Right lobe of liver (tissue), 6 donors: Measurements from ENCODE around the gene KIF2C. TPM values are rescaled to one million over a fixed set of nuclear protein-coding genes. Genes with fewer than 3 reads are reported as not detected.
"Not testable (repeated sequence)": the region's sequence is repeated elsewhere in the genome, so short reads cannot be mapped to it uniquely, and the experiment has no call there.

Experiments
- ATAC-seq, 4 donors: fragments of 200-7000 bp; cut with Tn5 transposase; one replicate each; pipeline ENCODE4 v1.9.1; 2020; ENCODE audit warnings: mild to moderate bottlenecking in 4 of 4, moderate library complexity in 4 of 4
- DNase-seq, 3 donors: peaks; one replicate each; pipeline ENCODE4 v3.0.0-alpha.2; 2020
- H3K27ac ChIP-seq, 3 donors: fragments of 200-600 bp; one replicate each; pipeline ENCODE4 v1.8.0; 2022
- H3K27me3 ChIP-seq, 2 donors: fragments of 200-600 bp; one replicate each; pipeline ENCODE4 v1.8.0; 2022
- H3K36me3 ChIP-seq, 4 donors: fragments of 200-600 bp; sonication (generic) in 1 of 4; one replicate each; pipeline versions ENCODE4 v1.5.1 to v1.8.0; 2017 to 2022; ENCODE audit warnings: control low read depth in 1 of 4
- H3K4me1 ChIP-seq, 4 donors: fragments of 200-600 bp; sonication (generic) in 1 of 4; one replicate each; pipeline versions ENCODE4 v1.5.1 to v1.8.0; 2017 to 2022; ENCODE audit warnings: control low read depth in 1 of 4
- H3K4me3 ChIP-seq, 3 donors: fragments of 200-600 bp; one replicate each; pipeline ENCODE4 v1.8.0; 2022
- H3K9me3 ChIP-seq, 4 donors: fragments of 200-600 bp; sonication (generic) in 1 of 4; one replicate each; pipeline versions ENCODE4 v1.5.1 to v1.8.0; 2017 to 2022; ENCODE audit warnings: control low read depth in 1 of 4
- POLR2A ChIP-seq: fragments of 450-650 bp; IDR thresholded peaks from one replicate; pipeline ENCODE4 v1.6.1; 2017; ENCODE audit warnings: antibody characterized with exemption, mild to moderate bottlenecking
- WGBS: methylation state at CpG from one replicate; pipeline ENCODE4 v1.1.6; 2018; ENCODE audit warnings: low coverage, low lambda C conversion rate; ENCODE audit not compliant: insufficient coverage; ENCODE audit errors: missing lambda C conversion rate; 5-methylcytosine and 5-hydroxymethylcytosine counted together
- intact Hi-C, 2 donors: fragments of 100-400 bp; cut with DNase I; formaldehyde crosslinking; loops; one replicate each; pipeline versions ENCODE4 v1.11.2 to v1.14.1; 2022
- total RNA-seq, 6 experiments: library from RNA; depleted of rRNA in 2 of 6; stranded (reverse); fragments of >200 nt in 2 of 6; fragmentation: NEBNext Ultra II Directional in 3 of 6; extraction: Animal tissue kit (Norgen Biotek cat#: 25700) in 3 of 6; gene quantifications; one replicate each; pipeline versions ENCODE4 v1.1.0 to v1.2.4, GENCODE V29; 2016 to 2023
- TF ChIP-seq, protein P1 (sequence below), 4 donors: fragments of 200-600 bp in 3 of 4; fragments of 450-650 bp in 1 of 4; IDR thresholded peaks; one replicate each; pipeline versions ENCODE4 v1.5.1 to v1.8.0; 2016 to 2022; ENCODE audit warnings: antibody characterized with exemption in 4 of 4, mild to moderate bottlenecking in 2 of 4
- donor health status: DM: no; HTN: yes; CAD: no.
- donor health status: DM: no; HTN: no; CAD: no.
- donor health status: DM: no; HTN: no; CAD: no.
- donor health status: DM: no; HTN: yes; CAD: no.
- donor health status: DM: no; HTN: yes; CAD: no.

KIF2C gene
- total RNA-seq, 6 experiments from 2014 or later, result 0.22 to 1.4 (median 0.37) TPM; not detected in 1

- 29% methylated on average over 4 of the region's 6 CpGs for WGBS
- Histone ChIP-seq H3K9me3 (no peaks in the 10 kb centered on the region), H3K27me3 (no peaks in the 10 kb centered on the region), H3K4me3 (peak overlapping the region in 2 of 3 donors; percentile 4 to 26), H3K36me3 (peaks cover 0 to 7% (median 1%) of the 10 kb centered on the region in 4 donors), H3K4me1 (peaks cover 0 to 52% (median 28%) of the 10 kb centered on the region in 4 donors), H3K27ac (peak overlapping the region; percentile 93 to 99 (median 96))
- ATAC-seq, result no peak
- no peak for TF ChIP-seq POLR2A
- TF ChIP-seq, protein P1, sequence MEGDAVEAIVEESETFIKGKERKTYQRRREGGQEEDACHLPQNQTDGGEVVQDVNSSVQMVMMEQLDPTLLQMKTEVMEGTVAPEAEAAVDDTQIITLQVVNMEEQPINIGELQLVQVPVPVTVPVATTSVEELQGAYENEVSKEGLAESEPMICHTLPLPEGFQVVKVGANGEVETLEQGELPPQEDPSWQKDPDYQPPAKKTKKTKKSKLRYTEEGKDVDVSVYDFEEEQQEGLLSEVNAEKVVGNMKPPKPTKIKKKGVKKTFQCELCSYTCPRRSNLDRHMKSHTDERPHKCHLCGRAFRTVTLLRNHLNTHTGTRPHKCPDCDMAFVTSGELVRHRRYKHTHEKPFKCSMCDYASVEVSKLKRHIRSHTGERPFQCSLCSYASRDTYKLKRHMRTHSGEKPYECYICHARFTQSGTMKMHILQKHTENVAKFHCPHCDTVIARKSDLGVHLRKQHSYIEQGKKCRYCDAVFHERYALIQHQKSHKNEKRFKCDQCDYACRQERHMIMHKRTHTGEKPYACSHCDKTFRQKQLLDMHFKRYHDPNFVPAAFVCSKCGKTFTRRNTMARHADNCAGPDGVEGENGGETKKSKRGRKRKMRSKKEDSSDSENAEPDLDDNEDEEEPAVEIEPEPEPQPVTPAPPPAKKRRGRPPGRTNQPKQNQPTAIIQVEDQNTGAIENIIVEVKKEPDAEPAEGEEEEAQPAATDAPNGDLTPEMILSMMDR (IDR thresholded peaks at IDR 0.05), result no peak
- peak in 2 of 3 donors; percentile 59 to 65 for DNase-seq
- intact Hi-C loops, result no loop called here
Measured at GRCh38 chr1:44808938-44809917, 69.6 kb downstream of the KIF2C start.

DNA sequence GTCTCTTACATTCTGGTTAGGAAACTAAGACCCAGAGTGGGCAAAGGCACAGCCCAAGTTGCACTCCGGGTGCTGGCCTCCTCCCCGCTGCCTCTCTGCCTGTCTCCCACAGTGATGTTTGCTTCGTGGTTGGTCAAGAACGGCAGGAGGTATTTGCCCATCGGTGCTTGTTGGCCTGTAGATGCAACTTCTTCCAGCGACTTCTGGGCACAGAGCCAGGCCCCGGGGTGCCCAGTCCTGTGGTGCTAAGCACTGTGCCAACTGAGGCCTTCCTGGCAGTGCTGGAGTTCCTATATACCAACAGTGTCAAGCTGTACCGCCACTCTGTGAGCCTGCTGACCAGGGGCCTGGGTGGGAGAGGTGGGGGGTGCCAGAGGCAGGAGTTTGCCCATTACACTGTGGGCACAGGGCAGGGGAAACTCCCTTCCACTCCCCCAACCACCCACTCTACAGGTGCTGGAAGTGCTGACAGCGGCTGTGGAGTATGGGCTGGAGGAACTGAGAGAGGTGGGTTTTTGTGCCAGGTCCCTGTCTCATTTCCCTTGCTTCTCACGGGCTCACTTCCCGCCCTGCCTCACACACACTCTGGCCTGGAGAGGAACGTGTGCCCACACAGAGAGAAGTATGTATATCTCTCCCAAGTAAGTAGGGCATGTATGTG lies 70.6 kb downstream of the KIF2C start:
- DNase-seq (peak; percentile 68 to 74 (median 69)), ATAC-seq (no peak)
- WGBS, result 40% methylated on average over 2 of the region's 12 CpGs
- H3K4me1 ChIP-seq, result peaks cover 0 to 53% (median 28%) of the 10 kb centered on the region in 4 donors
- H3K27me3 ChIP-seq, result no peaks in the 10 kb centered on the region
- no peak for TF ChIP-seq POLR2A
- TF ChIP-seq, protein P1 (IDR thresholded peaks at IDR 0.05), result no peak
- peaks cover 0 to 7% (median 0%) of the 10 kb centered on the region in 4 donors for H3K36me3 ChIP-seq
- peak overlapping the region; percentile 29 to 99 (median 96) for H3K27ac ChIP-seq
- no peak overlapping the region for H3K4me3 ChIP-seq
- H3K9me3 ChIP-seq, result no peaks in the 10 kb centered on the region
- intact Hi-C loops, result no loop called here

GRCh38 chr1:44810762-44811105 lies 71.1 kb downstream of the KIF2C start:
- H3K9me3 ChIP-seq, H3K36me3 ChIP-seq, H3K4me3 ChIP-seq, intact Hi-C loops, H3K27me3 ChIP-seq, ATAC-seq: not testable (repeated sequence)
- DNase-seq, result peak in 2 of 3 donors; percentile 19 to 34
- peaks cover 0 to 53% (median 28%) of the 10 kb centered on the region in 4 donors for H3K4me1 ChIP-seq
- 67% methylated on average over 1 of the region's 4 CpGs for WGBS
- peak overlapping the region in 1 of 3 donors; percentile 96 for H3K27ac ChIP-seq

- WGBS, result 78% methylated on average over 7 of the region's 8 CpGs
- Histone ChIP-seq H3K4me1 (peaks cover 0 to 51% (median 28%) of the 10 kb centered on the region in 4 donors), H3K9me3 (no peaks in the 10 kb centered on the region), H3K4me3 (no peak overlapping the region), H3K36me3 (no peaks in the 10 kb centered on the region), H3K27ac (peak overlapping the region in 1 of 3 donors; percentile 47), H3K27me3 (no peaks in the 10 kb centered on the region)
- ATAC-seq (no peak), DNase-seq (peak in 1 of 3 donors; percentile 15)
- no peak for TF ChIP-seq POLR2A
- TF ChIP-seq, protein P1 (IDR thresholded peaks at IDR 0.05), result no peak
- intact Hi-C loops, result no loop called here
Measured at GRCh38 chr1:44811234-44811633, 71.6 kb downstream of the KIF2C start.
